ENCODE results near the gene LASP1. TPM values are rescaled to one million over a fixed set of nuclear protein-coding genes. Genes with fewer than 3 reads are reported as not detected.

Gene LASP1
- total and polyA plus RNA-seq, 2 of the 8 experiments (the other 6 are each of a cell fraction or from before 2014, with no cell fraction given) = 114 to 180 TPM

DNA sequence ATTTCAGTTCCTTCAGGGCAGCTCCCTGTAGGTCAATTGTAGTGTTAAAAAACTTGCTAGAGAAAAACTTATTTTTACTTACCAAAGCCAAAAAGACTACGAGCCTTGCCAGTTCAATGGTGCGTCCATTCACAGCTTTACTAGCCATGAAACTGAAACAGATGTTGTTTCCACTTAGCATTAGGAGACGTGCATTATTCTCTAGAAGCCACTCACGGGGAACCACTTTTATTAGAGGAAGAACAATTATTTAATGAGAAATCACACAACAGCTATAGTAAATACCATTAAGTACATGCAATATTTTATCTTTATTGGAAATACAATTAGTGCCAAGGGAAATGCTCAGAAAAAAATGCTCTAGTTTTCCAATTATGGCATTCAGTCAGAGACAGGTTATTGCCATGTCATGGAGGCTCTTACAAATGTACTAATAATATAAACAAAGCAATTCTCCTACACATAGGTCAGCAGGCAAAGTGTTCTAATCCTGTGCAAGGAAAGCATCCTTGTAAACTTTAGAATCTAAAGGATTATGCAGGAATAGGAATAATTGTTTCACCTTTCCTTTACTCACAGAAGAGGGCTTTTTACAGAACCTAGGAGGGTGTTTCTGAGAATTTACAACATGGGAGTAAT is 73.0 kb downstream of the LASP1 start:
- Histone ChIP-seq H2AFZ (ENCODE audit: low read length) (no peak overlapping the region), H3K27ac (ENCODE audit: low read depth, low read length) (no peak overlapping the region), H4K91ac (replicated peaks; ENCODE audit: insufficient read length, low read length) (no peak overlapping the region), H3K4me2 (ENCODE audit: insufficient read depth in 1 of 2, low read depth in 2 of 2, low read length in 2 of 2) (no peak overlapping the region), H4K20me1 (replicated peaks in 1 of 2; ENCODE audit: control insufficient read depth in 1 of 2, insufficient read depth in 2 of 2, low read length in 2 of 2) (no peaks in the 10 kb centered on the region), H3K27me3 (replicated peaks in 1 of 4; ENCODE audit: control insufficient read depth in 3 of 4, extremely low read depth in 1 of 4, insufficient read depth in 3 of 4, low read length in 3 of 4) (no peaks in the 10 kb centered on the region), H2AK5ac (ENCODE audit: low read depth, low read length) (no peak overlapping the region), H2BK12ac (ENCODE audit: low read depth, low read length) (no peak overlapping the region), H3K4me1 (replicated peaks in 1 of 4; ENCODE audit: control insufficient read depth in 3 of 4, insufficient read depth in 4 of 4, low read length in 3 of 4) (no peaks in the 10 kb centered on the region), H3K79me2 (ENCODE audit: control insufficient read depth in 1 of 2, insufficient read depth in 2 of 2, low read length in 2 of 2) (no peaks in the 10 kb centered on the region), H3K79me1 (ENCODE audit: low read depth, low read length) (no peaks in the 10 kb centered on the region), H3K56ac (replicated peaks; ENCODE audit: insufficient read length, low read depth, low read length) (no peak overlapping the region), H3K4me3 (ENCODE audit: extremely low read depth in 1 of 4, insufficient read depth in 2 of 4, low read depth in 3 of 4, low read length in 4 of 4) (no peak overlapping the region), H4K5ac (ENCODE audit: insufficient read length, low read depth, low read length) (no peak overlapping the region), H3K14ac (ENCODE audit: insufficient read length) (no peak overlapping the region), H2BK15ac (ENCODE audit: low read length) (no peak overlapping the region), H3K18ac (ENCODE audit: extremely low read depth, low read length) (no peak overlapping the region), H2BK120ac (replicated peaks; ENCODE audit: low read depth, low read length) (no peak overlapping the region), H3K23ac (ENCODE audit: insufficient read length) (no peak overlapping the region), H3K9me3 (ENCODE audit: insufficient read depth in 2 of 2, low read depth in 1 of 2, low read length in 1 of 2) (no peaks in the 10 kb centered on the region), H3K9ac (replicated peaks in 1 of 4; ENCODE audit: extremely low read depth in 1 of 4, low read depth in 3 of 4, low read length in 3 of 4) (no peak overlapping the region), H4K8ac (ENCODE audit: extremely low read depth, insufficient read depth, low read length) (no peak overlapping the region), H2BK5ac (ENCODE audit: low read depth, low read length) (no peak overlapping the region), H3K4ac (replicated peaks; ENCODE audit: insufficient read length, low read depth, low read length) (no peak overlapping the region), H2BK20ac (ENCODE audit: low read length) (no peak overlapping the region), H3K36me3 (ENCODE audit: control insufficient read depth in 2 of 4, insufficient read depth in 4 of 4, low read length in 3 of 4) (no peaks in the 10 kb centered on the region), H3K23me2 (ENCODE audit: low read depth, low read length) (no peaks in the 10 kb centered on the region)
- CTCF ChIA-PET (ENCODE audit: partially characterized antibody) = interaction anchor here (0.9 to 4.5 kb wide), 2 partner anchors 18 to 71 kb away, joined by 3 to 22 read pairs; partner anchors contain the start of gene LASP1NB
- POLR2A ChIA-PET (ENCODE audit: partially characterized antibody) = no interaction called here
- WGBS, 2 experiments (ENCODE audit: extremely low coverage in 1 of 2, insufficient coverage in 1 of 2, insufficient read length in 1 of 2, insufficient replicate concordance in 2 of 2, low coverage in 1 of 2, low lambda C conversion rate in 2 of 2, missing lambda C conversion rate in 1 of 2) = 86% methylated on average over 4 of the region's 4 CpGs; no CpG with 5 or more reads in 1 of the 2 experiments
- DNase-seq (ENCODE audit: low read depth in 1 of 2, low spot score in 2 of 2) = no peak
- FAIRE-seq = no peak
- TF ChIP-seq TCF12 (IDR thresholded peaks at IDR 0.05; ENCODE audit: low read depth, low read length) = no peak
- no peak for TF ChIP-seq CHD2 (IDR thresholded peaks at IDR 0.05; ENCODE audit: low read length)
- no peak for TF ChIP-seq CTBP2 (IDR thresholded peaks at IDR 0.05; ENCODE audit: borderline replicate concordance, insufficient read depth, insufficient read length, low read length)
- TF ChIP-seq SUZ12 (IDR thresholded peaks at IDR 0.05; ENCODE audit: low read length) = no peak

Measured in H1 (cell line).